Osteoblast (primary cell): ENCODE results near the gene BANK1. TPM values are rescaled to one million over a fixed set of nuclear protein-coding genes. Genes with fewer than 3 reads are reported as not detected.

Experiments used
- DNase-seq: peaks from one replicate; pipeline ENCODE4 v3.0.0; 2011; ENCODE audit warnings: low spot score, mixed read lengths; ENCODE audit not compliant: insufficient read length; ENCODE audit errors: missing footprints
- H2AFZ ChIP-seq: 2 replicates; pipeline ENCODE4 v1.6.0; 2011; ENCODE audit warnings: mild to moderate bottlenecking, low read length
- H3K27ac ChIP-seq: 2 replicates; pipeline ENCODE4 v1.5.1; 2011; ENCODE audit warnings: mild to moderate bottlenecking, low read depth, low read length, moderate library complexity
- H3K27me3 ChIP-seq: 2 replicates; pipeline ENCODE4 v1.6.0; 2012; ENCODE audit warnings: mild to moderate bottlenecking, control low read depth, inconsistent platforms, low read length, moderate library complexity; ENCODE audit not compliant: insufficient read depth
- H3K36me3 ChIP-seq: 2 replicates; pipeline ENCODE4 v1.5.1; 2011; ENCODE audit warnings: mild to moderate bottlenecking, low read length, control low read depth, moderate library complexity; ENCODE audit not compliant: insufficient read depth
- H3K4me1 ChIP-seq: 2 replicates; pipeline ENCODE4 v1.5.1; 2011; ENCODE audit warnings: mild to moderate bottlenecking, low read length, control low read depth, moderate library complexity; ENCODE audit not compliant: insufficient read depth
- H3K4me2 ChIP-seq: 2 replicates; pipeline ENCODE4 v1.6.0; 2011; ENCODE audit warnings: mild to moderate bottlenecking, low read length; ENCODE audit not compliant: insufficient read depth
- H3K4me3 ChIP-seq: fragments of 200-600 bp; sonication (generic); 3 replicates; pipeline ENCODE4 v1.5.1; 2012; ENCODE audit warnings: mild to moderate bottlenecking, low read length, inconsistent platforms; ENCODE audit not compliant: insufficient read depth
- H3K79me2 ChIP-seq: 2 replicates; pipeline ENCODE4 v1.6.0; 2012; ENCODE audit warnings: mild to moderate bottlenecking, low read length, control low read depth, inconsistent platforms; ENCODE audit not compliant: insufficient read depth
- H3K9me3 ChIP-seq: 2 replicates; pipeline ENCODE4 v1.5.1; 2011; ENCODE audit warnings: low read depth, low read length, control low read depth
- H4K20me1 ChIP-seq: 2 replicates; pipeline ENCODE4 v1.6.0; 2012; ENCODE audit warnings: mild to moderate bottlenecking, low read length, control low read depth; ENCODE audit not compliant: insufficient read depth
- CTCF ChIP-seq: IDR thresholded peaks from 2 replicates; pipeline ENCODE4 v1.5.1; 2011; ENCODE audit warnings: mild to moderate bottlenecking, low read depth, low read length, moderate library complexity; ENCODE audit errors: extremely low read depth
- total RNA-seq: library from RNA; depleted of rRNA; stranded (reverse); fragments of >200 nt; gene quantifications from 2 replicates; pipeline ENCODE4 v1.2.3, GENCODE V29; 2012

The BANK1 gene
- total RNA-seq, 1 donor: 1.8 TPM

- no peaks in the 10 kb centered on the region for H3K9me3 ChIP-seq
- H3K4me2 ChIP-seq: no peak overlapping the region
- no peak for DNase-seq
- no peak overlapping the region for H3K4me3 ChIP-seq
- H4K20me1 ChIP-seq: no peaks in the 10 kb centered on the region
- H3K36me3 ChIP-seq: no peaks in the 10 kb centered on the region
- H3K27ac ChIP-seq: no peak overlapping the region
- no peaks in the 10 kb centered on the region for H3K27me3 ChIP-seq
- H3K79me2 ChIP-seq: no peaks in the 10 kb centered on the region
- TF ChIP-seq CTCF: no peak
- H3K4me1 ChIP-seq: peaks cover 3% of the 10 kb centered on the region
- no peak overlapping the region for H2AFZ ChIP-seq
Measured at GRCh38 chr4:101793397-101793796, 2.9 kb downstream of the BANK1 start.

- Histone ChIP-seq H3K36me3 (no peaks in the 10 kb centered on the region), H3K27me3 (no peaks in the 10 kb centered on the region), H3K4me1 (peaks cover 3% of the 10 kb centered on the region), H3K4me3 (no peak overlapping the region), H4K20me1 (no peaks in the 10 kb centered on the region), H3K79me2 (no peaks in the 10 kb centered on the region), H3K4me2 (no peak overlapping the region), H2AFZ (no peak overlapping the region), H3K9me3 (no peaks in the 10 kb centered on the region), H3K27ac (no peak overlapping the region)
- no peak for DNase-seq
- no peak for TF ChIP-seq CTCF
Measured at GRCh38 chr4:101794806-101795205, 4.3 kb downstream of the BANK1 start.

GRCh38 chr4:101795704-101796103 is 5.2 kb downstream of the BANK1 start:
- DNase-seq: no peak
- H3K27me3 ChIP-seq: no peaks in the 10 kb centered on the region

GRCh38 chr4:101801958-101802357 is 11.4 kb downstream of the BANK1 start:
- Histone ChIP-seq H2AFZ (no peak overlapping the region), H3K9me3 (no peaks in the 10 kb centered on the region), H3K4me2 (no peak overlapping the region), H3K36me3 (no peaks in the 10 kb centered on the region), H3K4me1 (no peaks in the 10 kb centered on the region), H3K27ac (no peak overlapping the region), H3K27me3 (no peaks in the 10 kb centered on the region), H3K4me3 (no peak overlapping the region), H4K20me1 (no peaks in the 10 kb centered on the region), H3K79me2 (no peaks in the 10 kb centered on the region)
- no peak for TF ChIP-seq CTCF
- no peak for DNase-seq

More at GRCh38 chr4:101795704-101796103, 5.2 kb downstream of the BANK1 start:
- Histone ChIP-seq H3K36me3 (no peaks in the 10 kb centered on the region), H3K27ac (no peak overlapping the region), H3K4me2 (no peak overlapping the region), H3K4me1 (no peaks in the 10 kb centered on the region), H2AFZ (no peak overlapping the region), H3K79me2 (no peaks in the 10 kb centered on the region), H4K20me1 (no peaks in the 10 kb centered on the region), H3K9me3 (no peaks in the 10 kb centered on the region), H3K4me3 (no peak overlapping the region)
- no peak for TF ChIP-seq CTCF
